SU-DHL-6 (cell line): Measurements from ENCODE around the gene UBL4A.

ENCODE experiments used
- CTCF ChIP-seq: fragments of 200-600 bp; sonication (generic); IDR thresholded peaks from one replicate; pipeline ENCODE4 v1.5.1; 2017; ENCODE audit warnings: antibody characterized with exemption, mild to moderate bottlenecking, low read length, moderate library complexity; ENCODE audit not compliant: insufficient read depth, poor library complexity, severe bottlenecking
- EZH2phosphoT487 ChIP-seq: fragments of 200-600 bp; sonication (generic), shearing (Covaris generic); conservative IDR thresholded peaks from 2 replicates; pipeline ENCODE4 v1.6.1; 2018; ENCODE audit warnings: mild to moderate bottlenecking, antibody characterized with exemption, low read length, moderate library complexity, mixed read lengths

- no peak for TF ChIP-seq CTCF
- TF ChIP-seq EZH2phosphoT487, result no peak
These were observed 21.5 kb downstream of the UBL4A start for GRCh38 chrX:154464806-154465365.
